NCI-H345 treated with DMSO at 0.1 percent for 48 hours (cell line): ENCODE data around the gene WDR27.

Experiments used
- DNase-seq: peaks from one replicate; lab custom pipeline; 2025; ENCODE audit not compliant: unreplicated experiment; lab: John Stamatoyannopoulos, UW

Gene WDR27

DNA sequence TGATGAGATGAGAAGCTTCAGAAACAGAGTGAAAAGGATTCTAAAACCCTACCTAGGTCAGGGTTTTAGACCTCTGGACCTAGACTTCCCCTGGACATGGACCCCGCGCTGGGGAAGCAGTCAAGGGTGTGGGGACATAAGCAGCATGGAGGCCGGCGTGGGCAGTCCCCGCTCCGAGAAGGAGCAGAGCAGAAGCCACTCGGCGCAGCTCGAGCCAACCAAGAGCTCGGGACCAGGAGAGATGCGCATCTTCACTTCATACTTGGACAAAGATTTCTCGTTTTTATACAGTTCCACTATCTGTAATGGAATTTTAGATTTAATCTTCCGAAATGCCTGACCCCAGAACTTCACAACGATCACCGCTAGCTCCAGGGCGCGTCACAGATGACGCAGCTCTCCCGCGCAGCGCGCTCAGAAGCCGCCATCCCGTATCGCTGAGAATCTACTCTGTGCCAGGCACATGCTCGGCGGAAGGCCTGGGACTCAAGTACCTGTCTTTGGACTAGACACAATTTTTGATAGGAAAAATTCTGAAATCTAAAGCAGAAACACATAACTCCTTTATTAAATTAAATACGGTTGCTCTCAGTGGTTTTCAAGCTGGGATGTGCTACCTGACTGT, 60.3 kb downstream of the WDR27 start:
- DNase-seq, result no peak

DNA sequence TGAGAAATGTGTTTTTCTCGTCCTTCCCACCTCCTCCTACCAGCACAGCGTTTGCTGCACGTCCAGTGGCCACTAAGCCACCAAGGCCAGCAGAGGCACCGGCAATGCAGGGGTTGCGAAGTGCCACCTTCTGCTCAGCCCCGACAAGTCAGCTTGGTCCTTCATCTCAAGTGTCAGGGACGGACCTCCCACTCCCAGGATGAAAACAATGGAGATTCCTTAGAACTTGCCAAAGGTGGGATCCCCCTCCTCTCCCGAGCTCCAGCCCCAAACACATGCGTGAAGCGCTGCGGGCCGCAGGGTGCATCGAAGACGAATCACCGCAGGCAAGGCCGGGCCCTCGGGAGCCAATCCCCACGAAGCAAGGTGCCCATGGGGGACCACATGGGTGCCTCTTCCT, 60.8 kb downstream of the WDR27 start:
- no peak for DNase-seq

DNA sequence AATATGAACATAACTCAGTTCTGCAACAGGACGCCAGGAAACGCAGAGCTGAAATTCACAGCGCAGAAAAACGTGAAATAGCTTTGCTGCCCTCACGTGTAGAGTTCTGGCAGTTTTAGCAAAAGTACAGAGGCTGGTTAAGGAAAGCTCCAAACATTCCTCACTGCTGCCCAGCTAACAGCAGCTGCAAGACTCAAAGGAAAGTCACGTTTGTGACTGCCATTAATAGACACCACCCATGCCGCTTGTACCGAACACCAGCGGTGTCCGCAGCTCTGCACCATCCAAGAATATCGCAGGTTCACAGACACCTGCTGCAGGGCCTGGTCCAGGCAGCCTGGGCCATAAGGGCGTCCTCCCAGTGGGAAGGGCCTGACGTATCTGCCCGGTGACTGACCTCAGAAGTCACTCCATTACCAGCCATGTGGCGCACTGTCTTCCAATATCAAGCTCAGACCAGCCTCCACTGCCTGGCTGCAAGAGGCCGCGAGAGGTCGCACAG, 61.4 kb downstream of the WDR27 start:
- DNase-seq, result no peak

DNA sequence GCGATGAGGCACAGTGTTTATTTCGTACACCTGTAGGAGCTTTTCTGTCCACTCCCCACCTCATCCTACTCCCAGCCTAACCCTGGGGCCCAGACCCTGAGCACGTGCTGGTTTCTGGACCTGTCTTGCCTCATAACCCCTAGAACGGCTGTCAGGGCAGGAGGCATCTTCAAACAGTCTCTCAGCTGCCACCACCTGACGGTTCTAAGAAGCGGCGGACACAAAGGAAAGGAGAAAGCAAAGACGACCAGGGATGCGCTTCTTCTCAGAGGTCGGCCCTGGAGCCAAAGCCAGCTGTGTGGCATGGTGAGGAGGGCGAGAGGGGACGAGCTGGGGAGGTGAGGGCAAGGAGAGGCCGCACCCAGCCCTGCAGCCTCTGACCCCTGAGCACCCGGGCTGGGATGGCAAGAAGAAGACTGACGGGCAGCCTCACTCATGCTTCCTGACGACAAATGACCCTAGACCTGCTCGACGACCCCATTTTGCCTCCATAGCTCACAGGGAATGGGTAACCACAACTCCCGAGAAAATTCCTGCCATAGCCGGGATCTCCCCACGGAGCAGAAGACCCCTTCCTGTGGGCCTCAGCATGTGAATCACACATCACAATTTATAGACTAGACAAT, 62.1 kb downstream of the WDR27 start:
- no peak for DNase-seq

DNA sequence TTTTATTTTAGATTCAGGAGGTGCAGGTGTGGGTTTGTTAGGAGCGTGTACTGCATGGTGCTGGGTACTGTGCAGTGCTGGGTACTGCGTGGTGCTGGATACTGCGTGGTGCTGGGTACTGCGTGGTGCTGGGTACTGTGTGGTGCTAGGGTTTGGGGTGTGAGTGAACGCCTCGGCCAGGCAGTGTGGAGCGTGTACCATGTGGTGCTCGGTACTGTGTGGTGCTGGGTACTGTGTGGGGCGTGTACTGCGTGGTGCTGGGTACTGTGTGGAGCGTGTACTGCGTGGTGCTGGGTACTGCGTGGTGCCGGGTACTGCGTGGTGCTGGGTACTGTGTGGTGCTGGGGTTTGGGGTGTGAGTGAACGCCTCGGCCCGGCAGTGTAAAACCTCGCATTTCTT, 62.9 kb downstream of the WDR27 start:
- no peak for DNase-seq

DNA sequence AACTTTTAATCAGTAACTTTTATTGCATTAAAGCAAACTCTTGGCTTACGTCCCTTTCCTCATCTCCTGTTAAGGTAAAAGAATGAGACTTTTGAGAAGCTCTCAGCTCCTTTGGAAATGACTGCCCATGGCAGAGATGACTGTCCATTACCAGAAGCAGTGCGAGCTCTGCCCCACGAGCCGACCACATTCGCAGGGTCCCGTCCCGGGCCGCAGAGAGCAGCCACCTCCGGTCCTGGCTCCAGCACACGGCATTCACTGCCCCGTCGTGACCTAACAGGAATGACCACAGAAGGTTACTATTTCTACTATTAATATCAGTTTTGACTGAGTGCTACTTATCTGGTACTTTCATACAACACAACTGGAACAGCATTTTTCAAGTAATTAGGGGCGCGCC, 63.4 kb downstream of the WDR27 start:
- DNase-seq, result no peak

DNA sequence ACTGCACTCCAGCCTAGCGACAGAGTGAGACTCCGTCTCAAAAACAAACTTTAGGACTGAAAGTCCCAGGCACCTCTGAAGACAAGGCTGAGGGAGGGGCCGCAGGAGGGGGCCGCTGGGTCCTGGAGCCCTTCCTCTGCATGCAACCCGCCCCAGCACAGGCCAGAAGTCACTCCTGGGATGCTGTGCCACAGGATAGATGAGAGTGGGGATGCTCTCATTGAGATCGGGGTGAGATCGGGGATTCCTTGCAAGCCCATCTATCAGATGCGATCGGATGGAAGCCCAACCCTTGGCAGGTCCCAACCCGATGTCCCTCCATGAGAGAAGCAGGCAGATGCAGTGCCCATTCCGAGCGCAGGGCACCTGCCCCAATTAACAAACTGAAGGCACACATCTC, 66.5 kb downstream of the WDR27 start:
- no peak for DNase-seq

DNA sequence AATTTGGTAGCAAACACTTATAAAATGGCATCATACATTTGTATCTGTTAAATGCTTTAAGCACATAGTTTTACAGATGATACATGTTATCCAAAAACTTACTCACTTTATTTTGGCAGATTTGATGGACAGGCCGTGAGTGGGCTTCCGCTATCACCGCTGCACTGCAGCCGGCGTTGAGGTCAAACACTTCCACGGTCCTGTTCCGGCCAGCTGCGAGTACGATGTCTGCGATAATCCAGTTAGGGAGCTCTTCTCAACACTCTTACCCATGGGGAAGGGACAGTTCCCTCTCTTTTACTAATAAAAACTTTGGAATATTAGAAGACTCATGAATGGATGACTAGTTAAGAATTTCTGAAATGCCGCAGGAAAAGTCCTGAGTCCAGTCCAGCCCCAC, 69.0 kb downstream of the WDR27 start:
- DNase-seq, result no peak

DNA sequence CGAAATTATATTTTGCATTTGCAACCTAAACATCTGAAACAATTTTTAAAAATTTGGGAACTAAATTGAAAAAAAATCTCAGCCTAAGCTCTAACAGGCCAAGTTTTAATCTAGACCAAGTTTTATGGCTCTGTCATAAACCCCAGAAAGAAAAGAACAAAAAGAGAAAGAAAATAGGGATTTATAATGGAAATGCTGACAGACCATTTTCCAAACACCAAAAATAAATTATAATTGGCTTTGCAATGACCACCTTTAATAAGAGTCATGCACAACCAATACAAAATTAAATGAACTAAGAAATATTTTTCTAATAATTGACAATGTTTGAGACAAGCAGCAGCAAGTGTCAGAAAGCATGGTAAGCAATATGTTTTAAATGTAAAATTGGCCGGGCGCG, 72.6 kb downstream of the WDR27 start:
- DNase-seq, result no peak

DNA sequence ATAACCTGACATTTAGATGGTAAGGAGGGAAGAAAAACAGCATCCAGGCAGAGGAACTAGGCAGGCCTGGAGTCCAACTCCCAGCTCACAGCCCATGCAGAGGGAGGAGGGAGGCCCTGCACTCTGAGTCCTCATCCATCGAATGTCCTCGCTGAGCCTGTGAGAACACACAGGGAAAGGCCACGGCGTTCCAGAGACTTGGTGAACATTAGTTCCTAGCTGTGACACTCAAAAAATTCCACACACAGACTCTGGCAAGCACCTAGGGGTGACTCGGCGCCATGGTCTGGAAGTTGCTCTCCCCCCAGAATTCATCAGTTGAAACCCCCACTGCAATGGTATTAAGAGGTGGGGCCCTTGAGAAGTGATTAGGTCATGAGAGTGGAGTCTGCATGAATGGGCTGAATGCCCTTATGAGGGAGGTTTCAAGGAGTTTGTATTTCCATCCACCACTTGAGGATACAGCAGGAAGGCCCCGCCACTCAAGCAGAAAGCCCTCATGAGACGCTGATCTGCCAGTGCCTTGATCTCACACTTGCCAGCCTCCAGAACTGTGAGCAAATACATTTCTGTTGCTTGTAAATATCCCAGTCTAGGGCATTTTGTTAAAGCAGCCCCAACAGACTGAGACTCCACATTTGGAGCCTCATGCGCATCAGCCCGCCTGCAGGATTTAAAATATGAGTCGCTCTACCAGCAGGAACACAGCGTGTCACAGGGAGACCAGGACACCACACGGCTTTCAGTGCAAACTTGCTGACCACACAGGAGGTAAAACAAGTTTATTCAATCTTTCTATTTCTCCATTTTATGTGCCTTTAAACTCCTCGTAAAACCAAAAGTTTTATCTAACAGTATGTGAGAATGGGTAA, 73.9 kb downstream of the WDR27 start:
- DNase-seq, result no peak

DNA sequence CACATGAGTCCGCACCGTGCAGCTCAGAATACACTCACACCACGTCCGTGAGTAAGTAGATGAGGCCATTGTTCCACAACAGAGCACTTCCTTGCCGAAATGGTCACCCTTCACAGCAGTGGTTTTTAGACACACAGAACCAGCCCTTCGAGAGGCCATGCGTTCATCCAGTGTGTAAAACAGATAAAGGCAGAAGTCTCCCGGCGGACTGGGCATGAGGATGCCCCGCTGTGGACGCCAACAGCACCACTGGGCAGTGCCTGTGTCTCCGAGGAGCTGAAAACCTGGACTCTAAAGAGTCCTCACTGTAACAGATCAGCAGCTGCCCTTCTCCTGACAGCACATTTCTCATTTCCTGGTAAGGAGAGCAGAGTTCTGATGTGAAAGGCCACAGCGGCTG, 75.2 kb downstream of the WDR27 start:
- DNase-seq, result no peak

DNA sequence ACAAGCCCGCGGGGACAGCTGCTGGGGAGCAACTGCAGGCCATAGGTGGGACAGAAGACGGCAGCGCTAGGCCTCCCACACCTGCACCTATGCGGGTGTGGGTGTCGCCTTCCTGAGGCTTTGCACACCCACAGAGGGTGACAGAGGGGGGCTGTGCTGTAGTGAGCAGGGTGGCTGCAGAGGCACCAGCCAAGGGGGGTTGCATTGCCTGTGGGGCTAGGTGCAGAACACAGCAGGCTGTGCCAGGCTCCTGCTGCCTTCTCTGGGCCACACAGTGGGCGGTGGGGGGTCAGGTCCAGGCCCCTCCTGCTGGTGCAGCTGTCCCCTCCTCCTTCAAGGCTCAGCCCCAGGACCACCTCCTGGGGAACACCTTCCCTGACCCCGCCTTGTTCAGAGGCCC, 75.7 kb downstream of the WDR27 start:
- DNase-seq, result no peak

DNA sequence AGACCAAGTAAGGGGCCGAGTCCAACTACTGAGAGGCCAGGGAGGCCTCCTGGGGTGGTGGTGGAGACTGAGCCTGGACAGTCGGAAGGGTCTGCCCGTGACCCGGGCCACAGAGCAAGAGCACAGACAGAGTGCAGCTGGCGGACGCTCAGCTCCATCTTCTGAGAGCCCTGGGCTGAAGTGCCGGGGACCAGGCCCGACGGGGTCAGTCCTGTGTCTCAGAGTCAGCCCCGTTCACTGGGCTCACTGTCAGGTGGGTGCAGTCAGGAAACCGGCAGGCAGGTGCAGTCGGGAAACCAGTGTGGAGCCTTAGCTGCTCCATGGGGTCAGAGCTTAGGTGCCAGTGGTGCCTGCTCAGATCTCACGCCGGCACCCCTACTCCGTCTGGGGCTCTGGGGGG, 76.5 kb downstream of the WDR27 start:
- DNase-seq, result no peak

DNA sequence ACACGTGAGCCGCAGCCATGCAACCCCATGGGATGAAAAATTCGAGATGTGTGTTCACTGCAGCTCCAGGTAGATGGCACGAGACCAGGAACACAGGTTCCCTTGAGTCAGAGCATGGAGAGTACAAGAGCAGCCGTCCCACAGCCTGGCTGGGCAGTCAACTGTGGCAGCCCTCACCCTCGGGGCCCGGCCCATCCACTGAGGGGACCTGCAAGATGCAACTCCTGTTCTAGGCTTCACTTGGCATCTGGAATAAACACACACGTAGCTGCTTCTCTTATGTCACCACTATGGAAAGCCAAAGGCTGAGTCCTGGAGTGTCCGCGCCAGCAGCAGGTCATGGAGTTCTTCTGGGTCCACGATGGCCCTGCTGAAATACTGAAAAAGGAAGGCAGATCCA, 77.0 kb downstream of the WDR27 start:
- DNase-seq, result no peak

DNA sequence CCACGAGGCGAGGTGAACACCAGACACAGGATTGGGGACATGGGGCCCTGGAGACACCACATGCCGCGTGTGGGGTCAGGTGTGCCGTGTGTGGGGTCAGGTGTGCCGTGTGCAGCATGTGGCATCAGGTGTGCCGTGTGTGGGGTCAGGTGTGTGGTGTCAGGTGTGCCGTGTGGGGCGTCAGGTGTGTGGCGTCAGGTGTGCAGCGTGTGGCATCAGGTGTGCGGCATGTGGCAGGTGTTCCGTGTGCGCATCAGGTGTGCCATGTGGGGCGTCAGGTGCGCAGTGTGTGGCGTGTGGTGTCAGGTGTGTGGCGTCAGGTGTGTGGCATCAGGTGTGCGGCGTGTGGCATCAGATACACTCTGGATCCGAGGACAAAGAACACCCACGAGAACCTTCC, 77.9 kb downstream of the WDR27 start:
- DNase-seq, result no peak

DNA sequence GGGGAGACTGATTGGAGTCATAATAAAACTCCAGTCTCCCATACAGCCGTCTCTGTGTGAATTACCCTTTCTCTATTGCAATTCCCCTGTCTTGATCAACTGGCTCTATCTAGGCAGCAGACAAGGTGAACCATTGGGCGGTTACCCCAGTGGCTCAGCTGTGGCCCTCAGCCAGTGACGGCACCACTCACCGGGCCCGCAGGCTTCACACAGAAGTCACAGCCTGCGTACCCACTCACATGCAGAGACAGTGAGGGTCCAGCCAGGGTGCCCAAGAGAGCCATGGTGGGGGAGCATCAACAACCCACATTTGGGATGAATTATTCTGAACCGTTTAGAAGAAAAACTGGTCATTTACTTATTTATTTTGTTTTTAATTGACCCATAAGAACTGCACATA, 78.5 kb downstream of the WDR27 start:
- no peak for DNase-seq

DNA sequence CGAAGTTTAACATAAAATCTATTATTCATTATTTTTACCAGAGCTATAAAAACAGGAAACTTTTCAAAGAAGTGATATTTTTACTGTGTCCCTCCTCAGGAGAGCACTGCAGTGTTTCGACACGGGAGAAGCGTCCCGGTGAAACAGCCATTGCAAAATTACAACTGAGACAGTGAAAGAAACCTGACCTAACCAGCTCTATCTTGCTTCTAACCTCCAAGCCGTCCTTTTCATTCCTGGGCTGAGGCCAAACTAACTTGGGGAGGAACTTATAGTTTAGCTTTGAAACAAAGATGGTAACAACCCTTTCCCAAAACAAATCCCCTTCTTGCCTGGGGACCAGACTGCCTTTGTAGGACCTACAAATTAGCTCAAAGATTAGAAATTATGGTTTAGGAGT, 79.2 kb downstream of the WDR27 start:
- DNase-seq, result no peak

DNA sequence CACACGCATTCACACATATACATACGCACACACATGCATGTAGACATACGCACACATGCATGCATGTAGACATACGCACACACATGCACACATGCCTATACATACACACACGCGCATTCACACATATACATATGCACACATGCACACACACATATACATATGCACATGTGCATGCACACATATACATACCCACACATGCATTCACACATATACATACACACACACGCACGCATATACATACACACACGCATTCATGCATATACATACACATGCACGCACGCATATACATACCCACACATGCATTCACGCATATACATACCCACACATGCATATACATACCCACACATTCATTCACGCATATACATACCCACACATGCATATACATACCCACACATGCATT, 80.5 kb downstream of the WDR27 start:
- no peak for DNase-seq

DNA sequence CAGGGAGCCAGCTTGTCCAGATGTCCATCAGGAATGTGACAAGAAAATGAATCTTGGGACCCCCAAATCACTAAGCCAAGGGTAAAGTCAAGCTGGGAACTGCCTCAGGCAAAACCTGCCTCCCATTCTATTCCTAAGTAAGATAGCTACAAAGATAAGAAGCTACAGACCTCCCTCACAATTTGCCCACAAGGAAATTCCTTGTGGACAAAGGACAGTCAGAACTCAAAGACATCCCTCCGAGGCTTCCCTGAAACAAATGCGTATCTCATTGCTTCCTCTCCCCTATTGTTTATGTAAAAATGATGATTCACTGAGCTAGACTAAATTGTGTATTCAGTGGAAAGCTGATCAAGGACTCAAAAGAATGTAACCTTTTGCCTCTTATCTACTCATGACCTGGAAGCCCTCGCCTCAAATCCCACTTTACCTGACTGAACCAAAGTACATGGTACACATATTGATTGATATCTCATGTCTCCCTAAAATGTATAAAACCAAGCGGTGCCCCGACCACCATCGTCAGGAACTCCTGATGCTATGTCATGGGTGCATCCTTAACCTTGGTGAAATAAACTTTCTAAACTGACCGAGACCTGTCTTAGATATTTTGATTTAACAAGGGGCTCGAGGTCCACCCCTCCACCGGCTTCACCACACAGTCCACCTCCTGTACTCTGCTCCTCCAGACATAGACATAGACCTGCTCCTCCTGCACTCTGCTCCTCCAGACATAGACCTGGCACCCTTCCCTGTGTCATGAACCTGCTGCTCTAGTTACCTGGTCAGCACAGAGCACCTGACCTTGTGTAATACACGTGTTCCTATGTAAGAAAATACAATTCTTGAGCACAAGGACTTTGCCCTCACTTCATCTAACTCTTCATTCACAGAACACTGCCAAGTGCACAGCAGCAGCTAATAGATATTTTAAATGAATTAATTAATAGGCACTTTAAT, 81.4 kb downstream of the WDR27 start:
- DNase-seq, result no peak

DNA sequence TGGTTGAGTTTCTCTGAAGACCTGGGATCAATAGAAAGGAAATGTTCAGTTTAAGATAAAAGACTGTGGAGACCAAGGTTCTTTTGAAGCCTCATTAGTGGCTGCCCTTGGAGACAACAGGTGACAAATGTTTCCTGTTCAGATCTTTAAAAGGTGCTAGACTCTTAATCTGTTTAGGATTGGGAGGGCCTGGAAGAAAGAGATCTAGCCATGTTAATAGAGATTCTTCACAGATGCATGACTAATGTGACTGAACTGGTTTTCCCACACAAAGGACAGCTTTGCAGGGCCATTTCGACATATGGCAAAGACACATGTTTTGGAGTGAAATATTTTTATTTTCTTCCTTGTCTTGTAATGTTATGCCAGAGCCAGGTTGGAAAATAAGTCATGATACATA, 82.2 kb downstream of the WDR27 start:
- DNase-seq, result peak; percentile 9
